GF-D8 (cell line): ENCODE data around the gene IRF2BP1.
A peak's percentile ranks its signal among the peaks of the same experiment; 100 is the strongest.
"Not testable (repeated sequence)": the region's sequence is repeated elsewhere in the genome, so short reads cannot be mapped to it uniquely, and the experiment has no call there.

Experiments
- DNase-seq: peaks from one replicate; lab custom pipeline; 2025; lab: John Stamatoyannopoulos, UW

Gene IRF2BP1

DNA sequence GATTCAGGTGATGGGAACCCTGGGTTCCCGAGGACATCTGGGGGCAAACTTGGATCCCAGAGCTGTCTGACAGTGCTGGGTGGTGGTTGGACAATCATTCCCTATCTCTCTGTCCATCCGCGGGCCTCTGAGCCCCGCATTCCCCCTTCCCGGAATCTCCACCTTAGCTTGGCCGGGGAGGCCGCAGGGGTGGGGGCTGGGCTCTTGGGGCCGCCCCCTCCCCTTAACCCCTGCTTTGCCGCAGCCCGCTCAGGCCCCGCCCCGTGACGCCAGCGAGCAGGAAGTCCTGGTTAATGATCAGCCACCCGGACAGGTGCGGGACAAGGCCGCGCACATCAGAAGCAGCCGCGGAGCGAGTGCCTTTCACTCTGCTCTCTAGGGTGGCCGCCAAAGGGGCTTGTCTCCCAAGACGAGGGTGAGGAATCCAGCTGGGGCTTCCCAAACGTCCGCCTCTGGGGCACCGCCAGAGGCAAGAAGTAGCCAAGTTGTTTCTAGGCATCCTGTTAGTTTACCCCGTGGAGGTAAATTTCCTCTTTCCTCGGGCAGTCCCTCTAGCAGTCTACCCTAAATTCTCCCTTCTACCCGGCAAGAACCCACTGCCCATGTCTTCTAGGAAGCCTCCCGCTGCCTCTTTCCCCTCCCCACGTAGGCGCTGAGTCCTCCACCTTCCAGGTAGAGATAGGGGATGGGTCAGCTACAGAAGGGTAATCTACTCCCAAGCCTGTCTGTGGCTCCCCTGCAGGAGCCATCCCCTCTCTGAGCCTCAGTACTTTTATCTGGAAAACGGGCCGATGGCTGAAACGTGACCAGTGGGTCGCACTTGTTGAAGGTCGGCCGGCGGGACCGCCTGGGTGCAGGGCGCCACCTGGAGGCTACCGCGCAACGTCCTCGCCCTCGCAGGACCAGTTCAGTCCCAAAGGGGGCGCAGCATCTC is 3.0 kb downstream of the IRF2BP1 start:
- DNase-seq, result peak; percentile 43

DNA sequence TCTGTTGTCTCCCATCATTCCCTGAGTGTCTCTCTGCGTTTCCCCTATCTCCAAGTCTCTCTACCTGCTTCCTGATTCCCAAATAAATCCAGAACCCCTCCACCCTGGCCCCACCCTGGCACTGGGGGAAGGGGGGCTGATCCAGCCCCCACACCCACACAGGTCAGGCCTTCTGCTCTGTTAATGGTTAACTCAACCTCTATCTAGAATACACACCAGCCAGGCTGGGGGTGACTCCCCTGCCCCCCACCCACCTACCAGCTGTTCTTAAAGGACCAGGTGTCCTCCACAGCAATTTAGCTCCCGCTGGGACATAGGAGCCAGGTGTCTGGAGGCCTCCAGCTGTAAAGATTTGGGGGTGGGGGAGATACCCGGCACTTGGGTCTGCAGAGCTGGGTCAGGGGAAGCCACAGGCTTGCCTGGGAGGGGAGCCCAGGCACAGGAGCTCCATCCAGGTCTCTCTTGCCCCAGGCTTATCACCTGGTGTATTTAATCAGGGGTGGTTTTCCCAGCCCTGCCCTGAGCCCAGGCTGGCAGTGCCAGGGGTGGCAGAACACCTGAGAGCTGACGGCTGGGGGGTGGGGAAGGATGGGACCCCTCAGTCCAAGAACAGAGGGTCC is 3.9 kb downstream of the IRF2BP1 start:
- no peak for DNase-seq

DNA sequence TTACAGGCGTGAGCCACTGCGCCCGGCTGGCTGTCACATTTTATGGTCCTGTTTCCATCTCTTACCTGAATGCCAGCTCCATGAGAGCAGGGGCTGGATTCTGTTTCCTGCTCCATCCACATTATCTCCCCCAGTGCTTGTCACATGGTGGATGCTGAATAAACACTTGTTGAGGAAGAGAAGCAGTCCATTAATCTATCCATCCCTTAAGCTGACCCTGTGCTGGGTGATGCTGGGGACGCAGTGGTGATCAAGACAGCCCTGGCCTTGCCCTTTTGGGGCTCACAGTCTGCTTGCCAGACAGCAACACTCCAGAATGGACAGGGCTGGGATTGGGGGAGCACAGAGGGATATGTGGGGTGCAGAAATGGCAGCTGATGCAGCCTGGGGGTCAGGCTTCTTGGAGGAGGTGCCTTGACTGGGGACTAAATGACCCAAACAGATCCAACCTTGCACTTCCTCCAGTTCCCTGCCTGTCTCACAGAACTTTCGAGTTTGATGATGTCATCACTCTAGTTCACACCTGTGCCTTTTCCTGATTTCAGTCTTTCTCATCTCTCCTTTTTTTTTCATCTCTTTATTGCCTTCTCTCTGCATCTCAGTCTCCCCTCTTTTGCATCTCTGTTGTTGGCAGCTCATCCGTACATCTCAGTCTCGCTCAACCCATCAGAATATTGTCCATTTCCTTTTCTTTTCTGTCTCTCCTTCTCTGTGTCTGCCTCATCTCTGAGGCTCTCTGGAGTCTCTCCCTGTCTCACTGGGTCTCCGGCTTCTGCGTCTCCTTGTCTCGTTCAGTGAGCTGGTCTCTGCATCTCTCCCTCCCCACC is 4.6 kb downstream of the IRF2BP1 start:
- no peak for DNase-seq

DNA sequence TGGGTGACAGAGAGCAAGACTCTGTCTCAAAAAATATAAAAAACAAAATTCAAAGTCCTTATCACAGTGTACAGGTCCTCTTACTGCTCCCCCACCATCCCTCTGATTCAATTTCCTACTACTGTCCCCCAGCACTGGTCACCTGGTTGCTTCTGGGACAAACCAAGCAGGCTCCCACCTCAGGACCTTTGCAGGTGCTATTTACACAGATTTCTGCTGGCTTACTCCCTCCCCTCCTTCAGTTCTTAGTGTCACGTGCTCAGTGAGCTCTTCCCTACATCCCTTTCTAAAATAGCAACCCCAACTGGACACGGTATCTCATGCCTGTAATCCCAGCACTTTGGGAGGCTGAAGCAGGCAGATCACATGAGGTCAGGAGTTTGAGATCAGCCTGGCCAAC is 6.0 kb downstream of the IRF2BP1 start:
- no peak for DNase-seq

DNA sequence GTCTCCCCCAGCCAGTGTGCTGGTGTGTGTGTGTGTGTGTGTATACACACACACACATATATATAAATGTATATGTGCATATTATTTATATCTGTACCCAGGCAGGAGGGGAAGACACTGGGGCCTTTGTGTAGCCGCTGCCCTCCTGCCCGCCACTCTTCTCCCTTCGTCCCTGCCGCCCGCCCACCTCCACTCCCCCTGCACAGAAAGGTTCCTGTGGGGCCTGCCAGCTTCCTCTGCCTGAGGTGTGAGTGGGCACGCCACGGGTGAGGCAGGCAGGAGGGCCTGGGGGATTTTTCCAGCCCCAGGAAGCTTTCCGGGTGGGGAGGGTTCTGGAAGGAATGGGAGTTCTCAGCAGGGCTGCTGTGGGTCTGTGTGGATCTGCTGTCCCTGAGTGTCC is 6.9 kb downstream of the IRF2BP1 start:
- no peak for DNase-seq

DNA sequence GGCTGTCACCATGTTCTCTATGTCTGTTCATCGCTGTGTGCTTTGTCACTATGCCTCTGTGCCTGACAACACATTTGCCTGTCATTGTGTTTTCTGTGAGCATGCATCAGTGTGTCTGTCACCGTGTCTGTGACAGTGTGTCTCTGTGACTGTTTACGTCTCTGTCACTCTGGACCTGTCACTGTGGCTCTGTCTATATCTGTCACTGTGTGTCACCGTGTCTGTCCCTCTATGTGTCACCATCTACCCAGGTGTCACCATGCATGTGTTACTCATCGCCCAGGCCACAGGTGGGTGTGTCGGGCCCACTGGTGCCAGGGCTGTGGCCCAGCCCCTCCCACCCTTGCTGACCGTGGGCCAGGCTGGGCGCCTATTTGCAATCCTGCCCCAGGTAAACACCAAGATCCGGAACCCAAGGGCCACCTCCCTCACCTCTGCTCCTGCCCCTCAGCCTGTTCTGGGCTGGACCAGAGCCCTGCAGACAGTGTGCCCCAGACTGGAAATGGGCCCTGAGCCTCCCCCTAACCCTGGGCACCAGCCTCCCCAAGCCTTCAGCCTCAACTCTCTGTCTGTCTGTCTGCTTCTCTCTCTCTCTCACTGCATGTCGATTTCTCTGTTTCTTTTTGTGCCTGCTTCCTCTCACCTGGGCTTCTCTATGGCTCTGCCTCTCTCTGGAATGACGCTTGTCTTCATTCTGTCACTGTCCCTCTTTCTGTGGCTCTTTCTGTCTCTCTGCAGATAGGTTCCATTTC is 7.7 kb downstream of the IRF2BP1 start:
- DNase-seq, result no peak

DNA sequence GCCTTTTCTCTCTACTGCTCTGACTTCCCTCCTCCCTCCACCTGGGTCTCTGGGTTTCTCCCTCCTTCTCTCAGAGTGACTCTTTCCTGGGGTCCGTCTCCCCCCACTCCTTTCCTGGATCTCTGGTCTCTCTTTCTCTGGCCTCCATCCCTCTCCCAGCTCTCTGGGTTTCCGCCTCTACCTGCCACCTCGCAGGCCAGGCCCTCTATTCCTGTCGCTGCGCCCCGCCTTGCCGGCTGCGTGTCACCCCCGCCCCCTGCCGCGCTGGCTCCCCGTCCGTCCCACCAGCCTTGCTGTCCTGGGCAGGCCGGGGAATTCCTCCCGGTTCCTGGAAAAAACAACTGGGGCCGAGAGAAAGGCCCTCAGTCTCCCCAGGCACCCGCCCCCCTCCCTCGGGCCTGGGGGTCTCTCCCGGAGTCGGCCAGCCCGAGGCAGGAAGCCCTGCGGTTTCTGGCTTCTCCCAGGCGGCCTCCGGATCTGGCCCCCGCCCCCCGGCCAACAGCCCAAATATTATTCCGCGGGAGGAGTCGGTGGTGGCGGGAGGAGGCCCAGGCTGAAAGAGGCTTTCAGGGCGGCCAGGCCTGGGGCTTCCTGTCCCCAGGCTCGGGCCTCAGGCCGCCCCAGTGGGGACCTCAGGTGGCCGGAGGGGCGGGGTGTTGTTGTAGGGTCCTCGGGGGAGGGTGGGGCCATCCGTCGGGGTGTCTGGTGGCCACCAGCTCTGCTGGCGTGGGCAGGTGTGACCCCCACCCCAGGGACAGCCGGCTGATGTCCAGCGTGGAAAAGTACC is 9.3 kb downstream of the IRF2BP1 start:
- DNase-seq, result no peak

DNA sequence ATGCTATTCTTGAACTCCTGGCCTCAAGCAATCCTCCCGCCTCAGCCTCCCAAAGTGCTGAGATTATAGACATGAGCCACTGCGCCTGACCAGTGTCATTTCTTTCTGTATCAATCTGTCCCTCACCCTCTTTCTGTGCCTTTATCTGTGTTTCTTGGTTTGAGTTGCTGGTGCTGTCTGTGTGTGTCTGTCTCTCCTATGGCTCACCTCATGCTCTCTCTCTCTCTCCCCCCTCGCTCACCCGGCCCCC is 9.9 kb downstream of the IRF2BP1 start:
- no peak for DNase-seq

DNA sequence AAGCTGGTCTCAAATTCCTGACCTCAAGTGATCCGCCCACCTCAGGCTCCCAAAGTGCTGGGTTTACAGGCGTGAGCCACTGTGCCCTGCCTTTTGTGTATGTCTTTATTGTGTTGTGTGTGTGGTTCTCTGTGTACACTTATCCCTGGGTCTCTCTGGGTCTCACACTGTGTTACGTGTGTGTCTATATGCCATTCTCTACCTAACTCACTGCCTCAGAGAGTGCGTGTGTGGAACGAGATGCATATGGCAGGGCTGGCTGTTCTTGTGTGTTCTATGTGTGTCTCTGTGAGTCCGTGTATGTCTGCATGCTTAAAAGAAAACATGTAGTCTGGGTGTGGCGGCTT is 11.3 kb downstream of the IRF2BP1 start:
- DNase-seq, result no peak

DNA sequence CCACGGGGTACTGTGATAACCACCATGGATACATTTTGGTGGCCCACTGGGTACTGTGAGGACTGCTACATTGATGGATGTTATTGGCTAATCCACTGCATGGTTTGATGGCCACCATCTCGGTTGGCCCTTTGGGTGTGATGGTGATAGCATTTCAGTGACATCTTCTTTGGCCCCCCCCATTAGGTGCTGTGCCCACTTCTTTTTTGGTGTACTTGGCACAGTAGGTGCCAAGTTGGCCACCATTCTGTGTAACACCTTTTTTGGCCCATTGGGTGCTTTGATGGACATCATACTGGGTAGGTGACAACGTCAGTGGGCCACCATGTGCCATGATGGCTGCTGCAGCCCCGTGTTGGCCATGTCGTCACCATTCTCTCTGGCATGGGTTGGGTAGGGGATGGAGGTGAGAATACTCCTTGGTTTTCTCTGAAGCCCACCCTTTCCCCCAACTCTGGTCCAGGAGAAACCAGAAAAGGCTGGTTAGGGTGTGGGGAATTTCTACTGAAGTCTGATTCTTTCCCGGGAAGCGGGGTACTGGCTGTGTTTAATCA is 12.6 kb downstream of the IRF2BP1 start:
- no peak for DNase-seq

DNA sequence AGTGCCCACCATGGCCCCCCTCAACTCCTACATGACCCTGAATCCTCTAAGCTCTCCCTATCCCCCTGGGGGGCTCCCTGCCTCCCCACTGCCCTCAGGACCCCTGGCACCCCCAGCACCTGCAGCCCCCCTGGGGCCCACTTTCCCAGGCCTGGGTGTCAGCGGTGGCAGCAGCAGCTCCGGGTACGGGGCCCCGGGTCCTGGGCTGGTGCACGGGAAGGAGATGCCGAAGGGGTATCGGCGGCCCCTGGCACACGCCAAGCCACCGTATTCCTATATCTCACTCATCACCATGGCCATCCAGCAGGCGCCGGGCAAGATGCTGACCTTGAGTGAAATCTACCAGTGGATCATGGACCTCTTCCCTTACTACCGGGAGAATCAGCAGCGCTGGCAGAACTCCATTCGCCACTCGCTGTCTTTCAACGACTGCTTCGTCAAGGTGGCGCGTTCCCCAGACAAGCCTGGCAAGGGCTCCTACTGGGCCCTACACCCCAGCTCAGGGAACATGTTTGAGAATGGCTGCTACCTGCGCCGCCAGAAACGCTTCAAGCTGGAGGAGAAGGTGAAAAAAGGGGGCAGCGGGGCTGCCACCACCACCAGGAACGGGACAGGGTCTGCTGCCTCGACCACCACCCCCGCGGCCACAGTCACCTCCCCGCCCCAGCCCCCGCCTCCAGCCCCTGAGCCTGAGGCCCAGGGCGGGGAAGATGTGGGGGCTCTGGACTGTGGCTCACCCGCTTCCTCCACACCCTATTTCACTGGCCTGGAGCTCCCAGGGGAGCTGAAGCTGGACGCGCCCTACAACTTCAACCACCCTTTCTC is 13.6 kb downstream of the IRF2BP1 start:
- DNase-seq, result no peak

DNA sequence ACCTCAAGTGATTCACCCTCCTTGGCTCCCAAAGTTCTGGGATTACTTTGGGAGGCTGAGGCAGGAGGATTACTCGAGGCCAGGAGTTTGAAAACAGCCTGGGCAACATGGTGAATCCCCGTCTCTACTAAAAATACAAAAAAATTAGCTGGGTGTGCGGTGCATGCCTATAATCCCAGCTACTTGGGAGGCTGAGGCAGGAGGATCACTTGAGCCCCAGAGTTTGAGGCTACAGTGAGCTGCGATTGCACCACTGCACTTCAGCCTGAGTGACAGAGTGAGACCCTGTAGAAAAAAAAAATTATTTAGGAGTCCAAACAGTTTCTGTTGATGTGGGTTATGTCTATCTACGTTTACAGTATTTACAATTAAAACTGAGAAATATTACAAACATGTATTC is 15.1 kb downstream of the IRF2BP1 start:
- no peak for DNase-seq

DNA sequence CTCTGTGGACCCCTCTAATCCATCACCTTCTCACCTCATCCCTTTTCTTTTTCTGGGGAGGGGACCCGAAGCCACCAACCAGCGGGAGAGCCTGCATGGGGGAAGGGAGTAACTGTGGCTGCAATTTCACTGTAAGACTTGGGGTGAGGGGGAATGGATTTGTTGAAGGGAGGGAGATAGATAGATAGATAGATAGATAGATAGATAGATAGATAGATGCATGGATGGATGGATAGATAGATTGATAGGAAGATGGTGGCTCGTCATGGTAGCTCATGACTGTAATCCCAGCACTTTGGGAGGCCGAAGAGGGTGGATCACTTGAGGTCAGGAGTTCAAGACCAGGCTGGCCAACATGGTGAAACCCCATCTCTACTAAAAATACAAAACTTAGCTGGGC is 18.7 kb downstream of the IRF2BP1 start:
- not testable (repeated sequence) for DNase-seq

DNA sequence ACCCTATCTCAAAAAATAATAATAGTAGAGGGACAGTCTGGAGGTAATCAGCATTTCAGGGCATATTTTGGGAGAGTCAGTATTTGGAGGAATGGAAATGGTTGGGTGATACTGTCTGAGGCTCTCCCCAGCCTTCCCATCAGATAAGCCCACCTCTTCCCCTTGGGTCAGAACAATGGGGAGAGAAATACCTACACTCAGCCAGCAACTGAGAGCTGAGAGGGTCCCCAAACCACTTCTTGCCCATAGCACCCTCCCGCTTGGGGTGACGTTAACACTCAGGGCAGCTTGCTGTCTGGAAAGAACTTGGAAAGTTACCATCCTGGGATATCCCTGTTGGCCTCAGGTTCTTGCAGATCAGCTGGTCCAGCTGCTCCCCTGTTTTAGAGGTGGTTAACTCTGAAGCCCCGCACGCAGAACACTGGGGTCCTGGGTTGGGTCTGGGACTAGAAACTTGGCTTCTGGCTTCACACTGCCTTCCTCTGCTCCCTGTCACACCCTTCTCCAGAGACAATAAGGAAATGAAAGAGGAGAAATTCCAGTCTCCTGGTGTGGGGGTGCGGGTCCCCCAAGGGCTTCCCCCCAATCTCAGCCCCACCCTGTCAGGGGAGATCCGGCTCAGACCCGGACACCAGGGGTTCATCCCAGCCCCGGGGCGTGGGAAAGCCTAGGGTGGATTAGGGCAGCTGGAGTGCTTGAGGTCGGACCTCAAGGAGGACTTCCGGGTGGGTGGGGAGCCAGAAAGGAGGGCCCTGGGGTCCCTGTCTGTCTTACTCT is 19.4 kb downstream of the IRF2BP1 start:
- DNase-seq, result no peak

DNA sequence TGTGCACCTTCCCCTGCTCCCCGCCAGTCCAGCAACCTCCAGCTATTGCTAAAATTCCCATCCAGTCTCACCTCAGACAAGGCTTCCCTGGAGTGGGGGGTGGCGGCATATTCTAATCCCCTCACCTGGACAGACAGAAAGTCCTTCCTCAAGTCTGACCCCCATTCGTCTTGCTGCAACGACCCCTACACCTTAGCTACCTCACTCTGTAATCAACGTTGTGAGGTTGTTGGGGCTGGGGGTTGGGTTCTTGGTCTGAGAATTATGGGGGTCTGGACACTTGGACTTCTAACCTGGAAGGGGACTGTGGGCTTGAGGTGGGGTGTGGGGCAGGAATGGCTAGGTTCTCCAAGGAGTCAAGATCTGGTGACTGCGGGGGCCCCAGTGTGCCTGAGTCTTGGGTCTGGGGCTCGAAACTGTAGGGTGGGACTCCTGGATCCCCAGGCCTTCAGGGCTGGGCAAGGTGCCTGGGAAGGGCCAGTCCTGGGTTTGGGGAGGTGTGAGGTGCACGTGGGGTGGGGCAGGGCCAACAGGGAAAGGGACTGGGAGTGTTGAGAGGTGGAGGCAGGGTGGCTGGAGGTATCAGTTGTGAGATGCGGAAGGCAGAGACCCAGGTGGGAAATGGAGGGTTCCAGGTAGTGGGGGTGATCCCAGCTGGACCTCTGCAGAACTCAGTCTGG is 20.5 kb downstream of the IRF2BP1 start:
- no peak for DNase-seq

DNA sequence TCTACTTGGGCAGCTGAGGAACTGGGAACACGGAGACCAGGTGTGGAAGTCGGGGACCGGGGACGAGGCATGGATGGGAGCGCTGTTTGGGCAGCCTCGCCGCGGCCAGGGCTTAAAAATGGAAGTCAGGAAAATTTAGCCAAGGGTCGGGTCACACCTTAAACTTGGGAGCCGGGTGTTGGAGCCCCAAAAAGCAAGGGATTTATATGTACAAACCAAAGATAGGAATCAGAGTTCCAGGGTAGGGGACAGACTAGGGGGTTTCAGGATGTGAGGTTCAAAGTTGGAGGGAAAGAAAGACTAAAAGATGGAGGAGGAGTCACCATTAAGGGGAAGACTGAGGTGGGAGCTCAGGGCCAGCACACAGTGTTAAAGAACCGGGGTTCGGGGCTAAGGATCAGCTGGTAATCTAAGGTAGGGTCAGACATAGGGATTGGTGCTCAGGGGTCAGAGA is 21.3 kb downstream of the IRF2BP1 start:
- DNase-seq, result no peak

DNA sequence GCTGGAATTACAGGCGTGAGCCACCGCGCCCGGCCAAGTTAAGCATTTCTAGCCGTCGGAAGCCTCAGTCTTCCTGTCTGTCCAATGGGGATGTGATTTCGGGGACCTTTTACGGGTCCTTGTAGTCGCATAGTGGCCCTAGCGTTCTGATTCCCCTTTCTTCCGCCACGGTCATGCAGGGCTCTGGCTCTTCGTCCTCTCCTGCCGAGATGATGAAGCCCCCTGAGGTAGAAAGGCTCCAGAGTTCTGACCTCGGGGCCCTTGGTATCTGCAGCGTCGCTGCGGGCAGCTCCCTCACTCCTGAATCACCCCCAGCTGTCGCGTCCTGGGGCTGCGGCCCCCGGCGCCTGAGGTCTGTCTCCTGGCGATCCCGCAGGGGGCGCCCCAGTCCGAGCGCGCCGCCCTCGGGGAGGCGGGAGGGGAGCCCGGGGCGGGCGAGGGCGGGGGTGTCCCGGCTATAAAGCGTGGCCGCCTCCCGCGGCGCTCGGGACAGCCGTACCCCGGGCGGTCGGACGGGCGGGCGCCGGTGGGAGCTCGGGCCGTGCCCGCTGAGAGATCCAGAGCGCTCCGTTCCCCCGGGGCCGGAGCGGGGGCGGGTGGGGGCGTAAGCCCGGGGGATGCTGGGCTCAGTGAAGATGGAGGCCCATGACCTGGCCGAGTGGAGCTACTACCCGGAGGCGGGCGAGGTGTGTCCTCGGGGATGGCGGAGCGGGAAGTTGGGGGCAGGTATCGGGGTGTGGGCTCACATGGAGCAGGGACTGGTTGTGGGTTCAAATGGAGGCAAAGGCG is 21.9 kb downstream of the IRF2BP1 start, which contains the start of gene FOXA3:
FOXA3 (plus strand) TSS at position 487 of the 789 bp plus-strand sequence; CDS start at position 618, 131 bp downstream.
- DNase-seq, result no peak

DNA sequence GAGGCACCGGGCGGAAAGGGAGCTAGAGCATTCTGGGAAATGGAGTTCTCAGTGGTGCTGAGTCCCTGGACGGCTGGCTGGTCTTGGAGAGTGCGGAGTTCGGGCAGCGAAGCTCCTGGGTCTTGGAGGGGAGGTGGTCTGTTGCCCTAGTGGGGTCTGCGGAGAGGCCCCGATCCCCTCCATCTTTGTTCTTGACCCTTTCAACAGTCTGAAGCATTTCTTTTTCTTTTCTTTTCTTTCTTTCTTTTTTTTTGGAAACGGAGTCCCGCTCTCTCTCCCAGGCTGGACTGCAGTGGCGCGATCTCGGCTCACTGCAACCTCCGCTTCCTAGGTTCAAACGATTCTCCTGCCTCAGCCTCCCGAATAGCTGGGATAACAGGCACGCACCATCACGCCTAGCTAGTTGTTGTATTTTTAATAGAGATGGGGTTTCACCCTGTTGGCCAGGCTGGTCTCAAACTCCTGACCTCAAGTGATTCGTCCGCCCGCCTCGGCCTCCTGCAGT is 22.6 kb downstream of the IRF2BP1 start:
- DNase-seq, result no peak
